Measurements from ENCODE around the gene SRXN1.

The SRXN1 gene

DNA sequence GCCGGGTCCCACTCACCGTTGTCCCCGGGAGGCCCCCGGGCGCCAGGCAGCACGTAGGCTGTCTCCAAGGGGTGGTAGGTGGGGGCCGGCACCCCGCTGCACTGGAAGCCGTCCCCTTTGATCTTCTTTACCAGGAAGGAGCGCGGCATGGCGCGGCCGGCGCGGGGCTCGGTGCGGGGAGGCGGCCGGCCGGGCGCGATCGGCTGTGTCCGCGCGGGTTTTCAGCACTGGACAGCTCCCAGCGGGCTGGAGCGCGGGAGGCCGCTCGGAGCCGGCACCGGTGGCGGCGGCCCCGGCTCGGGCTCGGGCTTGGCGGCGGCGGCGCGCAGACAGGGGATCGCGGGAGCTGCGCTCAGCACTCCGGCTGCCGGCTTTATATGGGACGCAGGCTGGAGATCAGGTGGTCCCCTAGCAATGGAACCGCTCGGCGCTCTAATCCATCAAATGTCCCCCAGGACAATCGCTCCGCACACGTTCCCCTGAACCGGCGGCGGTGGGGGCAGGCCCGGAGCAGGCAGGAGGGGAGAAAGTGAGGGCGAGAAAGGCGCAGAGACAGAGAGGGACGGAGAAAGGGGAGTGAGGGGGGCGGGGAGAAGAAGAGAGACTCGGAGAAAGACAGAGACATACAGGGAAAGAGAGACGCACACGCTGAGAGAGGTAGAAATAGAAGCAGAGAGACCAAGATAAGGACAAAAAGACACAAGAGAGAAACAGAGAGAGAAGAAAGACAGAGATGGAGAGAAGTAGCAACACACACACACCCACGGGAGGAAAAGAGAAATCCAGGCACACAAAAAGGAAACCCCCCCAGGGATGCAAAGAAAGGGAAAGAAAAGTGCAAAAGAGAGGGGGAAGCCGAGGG lies 22.7 kb upstream of the SRXN1 start, which contains the start of gene SCRT2:
TSS of gene SCRT2 (minus strand) at position 350 of the 862 bp plus-strand sequence. CDS start at position 149, 201 bp downstream.
- peak in 45 of 56 donors; percentile 6 to 78 (median 38) for DNase-seq

DNA sequence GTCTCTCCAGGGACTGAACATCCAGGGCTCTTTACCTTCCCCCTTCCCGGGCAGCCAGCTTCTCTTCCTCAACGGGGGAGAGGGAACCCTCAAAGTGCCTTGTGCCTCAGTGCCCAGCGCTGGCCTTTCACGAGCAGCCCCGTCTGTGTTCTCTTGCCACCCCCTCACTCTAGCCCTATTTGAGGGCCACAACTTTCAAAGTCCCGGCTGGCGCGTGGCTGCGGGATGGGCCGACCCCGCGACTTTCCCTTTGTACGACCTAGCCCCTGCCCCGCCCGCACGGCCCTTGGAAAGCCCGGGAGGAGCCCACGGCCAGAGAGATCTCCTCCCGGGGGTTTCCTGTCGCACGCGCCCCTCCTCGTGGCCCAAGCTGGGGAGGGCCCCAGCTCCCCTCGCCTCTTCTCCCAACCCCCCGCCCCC lies 22.0 kb upstream of the SRXN1 start:
- no peak for DNase-seq

DNA sequence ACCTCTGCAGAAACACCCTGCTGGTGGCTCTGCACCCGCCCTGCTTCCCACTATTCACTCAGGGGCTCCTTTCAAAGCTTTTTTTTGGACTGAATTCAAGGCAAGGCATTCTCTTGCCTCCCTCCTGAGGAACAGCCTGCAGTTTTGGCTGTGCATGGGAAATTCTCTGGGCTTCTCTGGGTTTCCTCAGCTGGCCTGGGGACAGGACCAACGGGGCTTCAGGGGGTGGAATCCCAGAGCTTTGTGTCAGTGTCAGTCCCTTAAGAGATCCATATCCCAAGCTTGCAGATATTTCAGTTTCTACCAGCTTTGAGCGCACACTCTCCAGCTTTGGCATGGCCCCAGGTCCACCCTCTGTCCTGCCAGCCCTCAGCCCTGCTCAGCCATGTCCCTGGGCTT lies 20.6 kb upstream of the SRXN1 start:
- DNase-seq, result no peak

DNA sequence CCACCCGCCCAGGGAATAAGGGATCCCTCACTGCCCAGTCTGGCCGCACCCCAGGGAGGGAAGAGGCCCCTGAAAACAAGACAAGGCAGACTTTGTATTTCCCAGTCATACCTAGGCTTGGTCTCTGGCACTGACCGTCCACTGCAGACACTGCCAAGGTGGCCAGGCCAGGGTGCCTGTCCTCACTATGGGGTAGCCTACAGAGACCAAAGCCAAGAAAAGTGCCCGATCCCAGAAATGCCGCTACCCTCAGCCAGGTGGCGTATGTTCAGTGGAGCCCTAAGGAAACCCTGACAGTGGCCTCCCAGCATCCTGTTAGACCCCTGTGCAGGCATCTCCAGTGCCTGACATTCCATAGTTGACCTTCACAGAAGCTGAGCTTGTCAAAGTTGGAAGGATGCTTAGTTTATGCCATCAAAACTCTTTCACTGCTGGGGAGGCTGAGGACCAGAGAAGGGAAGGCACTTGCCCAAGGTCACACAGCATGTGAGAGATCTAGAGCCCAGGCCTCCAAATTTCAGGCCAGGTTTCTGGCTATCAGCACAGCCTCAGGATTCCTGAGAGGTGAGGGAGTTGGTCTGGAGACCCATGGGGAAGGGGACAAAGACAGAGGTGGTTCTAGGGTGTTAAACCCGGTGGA lies 20.1 kb upstream of the SRXN1 start:
- DNase-seq, result no peak

DNA sequence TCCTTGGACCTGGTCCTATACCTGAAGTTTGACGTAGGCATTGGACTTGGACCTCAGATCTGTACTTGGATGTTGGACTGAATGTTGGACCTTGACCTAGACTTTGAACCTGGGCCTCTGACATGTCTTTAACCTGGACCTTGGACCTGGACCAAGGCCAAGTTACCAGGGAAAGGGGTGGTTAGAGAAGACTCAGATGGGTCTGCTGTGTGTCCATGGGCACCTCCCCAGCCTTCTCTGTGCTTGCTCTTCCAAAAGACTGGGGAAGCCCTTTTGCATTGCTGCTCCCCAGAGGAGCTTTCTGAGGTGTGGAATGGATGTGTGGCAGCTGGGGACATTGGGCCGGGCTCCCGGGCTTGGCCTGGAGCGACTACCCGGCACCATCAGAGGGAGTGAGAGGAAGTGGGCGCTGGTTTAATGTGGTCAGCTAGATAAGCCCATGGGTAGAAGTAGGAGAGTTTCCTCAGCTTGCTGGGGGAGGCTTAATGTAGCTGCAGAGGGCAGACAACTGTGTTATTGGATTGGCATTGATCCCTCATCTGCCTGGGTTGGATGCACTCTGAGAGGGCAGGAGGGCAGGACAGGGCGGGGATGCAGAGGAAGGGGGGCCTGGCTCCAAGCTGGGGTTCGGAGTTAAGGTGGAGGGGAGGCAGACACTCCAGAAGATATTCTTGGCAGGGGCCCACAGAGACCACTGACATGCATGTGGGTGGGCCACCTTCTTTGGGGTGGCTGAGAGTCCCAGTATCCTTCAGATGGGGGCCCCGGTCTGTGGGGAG lies 18.4 kb upstream of the SRXN1 start:
- no peak for DNase-seq

DNA sequence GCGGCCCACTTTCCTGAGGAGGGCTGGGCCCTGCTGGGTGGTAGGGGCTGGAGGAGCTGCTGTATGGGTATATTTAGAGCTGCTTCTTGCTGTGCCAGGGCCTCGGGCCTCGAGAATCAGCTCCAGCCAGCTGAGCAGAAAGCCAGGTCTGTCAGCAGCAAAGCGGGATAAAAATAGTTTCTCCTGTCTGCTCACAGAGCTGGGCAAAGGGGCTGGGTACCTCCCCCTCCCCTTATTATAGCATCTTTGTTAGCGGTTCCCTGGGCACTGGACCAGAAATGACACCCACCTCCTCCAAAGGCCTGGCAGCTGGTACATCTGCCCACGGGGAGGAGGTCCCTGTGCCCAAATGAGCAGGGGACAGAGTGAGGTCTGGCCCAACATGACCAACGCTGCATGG lies 16.6 kb upstream of the SRXN1 start:
- no peak for DNase-seq

DNA sequence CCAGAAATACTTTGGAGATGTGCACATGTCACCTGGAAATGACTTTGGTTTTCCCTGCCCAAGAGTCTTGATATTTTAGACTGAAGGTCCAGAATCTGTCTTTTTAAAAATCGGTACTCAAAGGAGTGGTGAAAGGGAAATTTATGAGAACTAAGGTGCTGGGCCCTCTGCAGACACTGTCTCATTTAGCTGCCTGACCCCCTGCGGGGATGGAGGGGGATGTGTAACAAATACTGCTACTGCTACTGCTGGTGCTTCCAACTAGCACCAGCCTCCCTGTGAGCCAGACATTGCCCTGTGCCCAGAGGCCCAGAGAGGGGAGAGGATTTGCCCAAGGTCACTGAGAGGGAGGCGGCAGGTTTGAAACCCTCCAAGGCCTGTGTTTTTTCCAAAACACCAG lies 15.6 kb upstream of the SRXN1 start:
- no peak for DNase-seq

DNA sequence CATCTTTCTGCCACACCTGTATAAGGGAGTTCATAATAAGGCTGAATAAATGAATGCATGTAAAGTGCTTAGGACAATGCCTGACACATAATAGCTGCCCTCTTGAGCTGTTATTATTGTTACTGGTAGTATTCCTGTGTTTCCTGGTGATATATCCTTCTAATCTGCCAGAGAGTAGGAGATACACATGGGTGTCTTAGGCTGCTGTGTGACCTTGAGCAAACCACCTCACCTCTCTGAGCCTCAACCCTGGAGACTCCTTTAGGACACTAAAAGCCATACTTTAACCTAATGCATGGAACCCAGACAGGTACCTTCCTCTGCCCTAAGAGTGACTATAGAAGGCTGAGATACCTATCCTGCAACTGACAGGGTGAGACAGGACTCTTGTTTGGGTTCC lies 15.1 kb upstream of the SRXN1 start:
- no peak for DNase-seq

DNA sequence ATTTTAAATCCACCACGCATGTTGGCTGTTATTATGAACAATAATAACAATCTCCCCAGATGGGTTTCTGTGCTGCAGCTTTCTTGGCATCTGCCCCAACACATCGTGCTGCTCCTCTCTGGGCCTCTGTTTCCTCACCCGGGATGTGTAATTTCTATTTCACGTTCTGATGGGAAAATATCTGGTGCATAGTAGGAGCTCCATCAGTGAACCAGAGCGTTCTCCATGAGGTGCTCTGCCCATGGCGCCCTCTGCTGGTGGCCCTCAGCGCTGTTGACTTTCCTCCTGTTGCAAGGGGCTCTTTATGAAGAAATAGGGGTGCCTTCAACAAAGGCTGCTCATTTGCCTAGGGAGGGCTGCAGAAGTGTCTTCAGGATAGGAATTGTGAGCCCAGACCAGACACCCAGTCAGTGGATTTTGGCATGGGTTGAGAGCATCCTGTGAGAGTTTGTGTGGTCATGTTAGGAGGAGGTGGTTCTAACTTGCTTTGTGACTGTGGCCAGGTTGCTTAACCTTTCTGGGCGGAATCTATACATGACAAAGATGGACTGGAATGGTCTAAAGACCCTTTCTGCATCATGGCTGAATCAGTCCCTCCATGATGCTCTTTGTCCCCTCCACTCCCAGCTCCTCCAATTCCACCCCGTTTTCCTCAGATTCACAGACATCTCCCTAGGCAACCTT lies 14.5 kb upstream of the SRXN1 start:
- peak in 18 of 56 donors; percentile 4 to 62 (median 16) for DNase-seq

DNA sequence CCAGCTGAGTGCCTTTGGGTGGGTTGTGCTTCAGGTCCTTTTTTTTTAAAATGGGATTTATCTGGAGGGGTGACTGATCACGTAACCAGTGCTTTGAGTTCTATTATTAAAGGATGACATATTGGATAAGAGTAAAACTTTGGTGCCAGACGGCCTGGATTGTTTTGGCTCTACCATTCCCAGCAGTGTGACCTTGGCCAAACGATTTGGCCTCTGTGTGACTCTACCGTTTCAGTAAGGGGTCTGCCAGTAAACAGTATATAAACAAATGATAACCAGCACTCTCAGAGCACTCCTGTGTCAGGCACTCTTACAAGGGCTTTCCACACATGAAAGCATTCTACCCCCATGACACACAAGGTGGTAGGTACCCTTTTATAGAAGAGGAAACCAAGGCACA lies 13.9 kb upstream of the SRXN1 start:
- no peak for DNase-seq

DNA sequence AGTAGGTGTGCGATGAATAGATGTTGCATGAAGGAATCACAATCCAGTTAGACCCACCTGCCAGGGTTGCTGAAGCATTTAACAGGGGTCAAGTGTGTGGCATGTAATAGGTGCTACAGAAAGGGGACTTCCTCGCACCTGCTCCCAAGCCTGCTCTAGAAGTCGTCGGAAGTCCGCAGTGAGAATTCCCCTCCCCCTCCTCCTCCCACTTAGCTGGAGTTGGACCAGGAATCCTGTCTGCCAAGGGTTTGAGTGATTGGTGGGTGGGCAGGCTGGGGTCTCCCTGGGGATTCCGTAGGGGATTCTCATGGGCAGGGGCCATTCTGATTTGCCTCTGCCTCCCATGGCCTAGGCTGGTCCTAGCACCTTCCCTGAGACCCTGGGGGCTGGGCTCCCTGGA lies 12.3 kb upstream of the SRXN1 start:
- DNase-seq, result no peak

DNA sequence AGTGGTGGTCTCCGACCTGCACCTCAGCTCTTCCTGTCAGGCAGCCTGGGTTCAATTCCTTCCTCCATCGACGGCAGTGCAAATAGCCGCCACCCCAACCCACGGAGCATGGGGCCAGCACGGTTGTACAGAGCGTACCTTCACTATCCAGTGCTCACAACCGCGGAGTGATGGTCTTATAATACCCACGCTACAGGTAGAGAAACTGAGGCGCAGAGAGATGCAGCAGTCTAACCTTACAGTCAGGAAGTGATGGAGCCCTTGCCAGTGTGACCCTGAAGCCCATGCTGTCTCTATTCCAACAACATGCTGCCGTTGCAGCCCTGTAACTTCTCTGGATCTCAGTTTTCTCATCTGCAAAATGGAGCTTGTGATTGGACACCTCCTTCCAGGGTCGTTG lies 11.6 kb upstream of the SRXN1 start:
- DNase-seq, result no peak

DNA sequence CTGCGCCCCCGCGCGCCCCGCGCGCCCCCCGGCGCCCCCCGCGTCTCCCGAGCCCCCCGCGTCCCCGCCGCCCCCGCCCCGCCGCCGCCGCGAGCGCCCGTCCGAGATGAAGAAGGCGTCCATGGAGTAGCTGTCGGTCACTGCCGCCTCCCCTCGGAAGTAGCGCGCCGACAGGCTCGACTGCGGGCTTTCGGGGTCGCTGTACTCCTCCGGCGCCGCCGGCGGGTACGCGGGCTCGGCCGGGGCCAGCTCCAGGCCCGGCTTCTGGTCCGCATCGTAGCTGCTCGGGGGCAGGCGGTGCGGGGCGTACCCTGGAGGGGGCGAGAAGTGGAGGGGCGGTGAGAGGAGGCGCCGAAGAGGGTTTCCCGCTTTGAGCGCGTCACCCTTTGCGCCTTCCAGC lies 11.2 kb upstream of the SRXN1 start:
- DNase-seq, result no peak

DNA sequence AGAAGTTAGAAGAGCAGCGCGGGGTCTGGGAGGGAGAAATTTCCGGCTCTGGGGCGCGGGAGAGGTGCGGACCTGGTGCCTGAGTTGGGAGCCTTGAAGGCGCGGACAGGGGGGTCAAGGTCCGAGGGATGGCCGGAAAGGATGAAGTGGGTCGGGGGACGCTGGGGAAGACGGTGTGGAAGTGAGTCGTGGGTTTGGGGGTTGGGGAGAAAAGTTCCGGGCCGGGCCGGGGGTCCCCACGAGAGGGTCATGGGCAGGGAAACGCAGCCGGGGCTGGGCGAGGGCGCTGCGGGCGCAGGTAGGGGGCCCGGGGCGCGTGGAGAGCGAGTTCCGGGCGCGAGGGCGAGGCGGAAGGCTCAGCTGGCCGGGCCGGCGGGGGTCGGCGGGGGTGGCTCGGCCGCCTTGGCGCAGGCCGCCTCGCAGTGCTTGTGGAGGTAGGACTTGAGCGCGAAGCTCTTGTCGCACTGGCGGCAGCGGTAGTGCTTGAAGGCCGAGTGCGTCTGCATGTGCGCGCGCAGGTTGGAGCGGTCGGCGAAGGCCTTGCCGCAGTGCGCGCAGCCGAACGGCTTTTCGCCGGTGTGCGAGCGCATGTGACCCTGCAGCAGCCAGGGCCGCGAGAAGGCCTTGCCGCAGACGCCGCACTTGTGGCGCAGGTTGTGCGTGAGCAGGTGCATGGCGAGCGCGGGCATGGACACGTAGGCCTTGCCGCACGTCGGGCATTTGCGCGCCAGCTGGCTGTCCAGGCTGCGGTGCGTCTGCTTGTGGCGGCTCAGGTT lies 10.5 kb upstream of the SRXN1 start:
- no peak for DNase-seq

DNA sequence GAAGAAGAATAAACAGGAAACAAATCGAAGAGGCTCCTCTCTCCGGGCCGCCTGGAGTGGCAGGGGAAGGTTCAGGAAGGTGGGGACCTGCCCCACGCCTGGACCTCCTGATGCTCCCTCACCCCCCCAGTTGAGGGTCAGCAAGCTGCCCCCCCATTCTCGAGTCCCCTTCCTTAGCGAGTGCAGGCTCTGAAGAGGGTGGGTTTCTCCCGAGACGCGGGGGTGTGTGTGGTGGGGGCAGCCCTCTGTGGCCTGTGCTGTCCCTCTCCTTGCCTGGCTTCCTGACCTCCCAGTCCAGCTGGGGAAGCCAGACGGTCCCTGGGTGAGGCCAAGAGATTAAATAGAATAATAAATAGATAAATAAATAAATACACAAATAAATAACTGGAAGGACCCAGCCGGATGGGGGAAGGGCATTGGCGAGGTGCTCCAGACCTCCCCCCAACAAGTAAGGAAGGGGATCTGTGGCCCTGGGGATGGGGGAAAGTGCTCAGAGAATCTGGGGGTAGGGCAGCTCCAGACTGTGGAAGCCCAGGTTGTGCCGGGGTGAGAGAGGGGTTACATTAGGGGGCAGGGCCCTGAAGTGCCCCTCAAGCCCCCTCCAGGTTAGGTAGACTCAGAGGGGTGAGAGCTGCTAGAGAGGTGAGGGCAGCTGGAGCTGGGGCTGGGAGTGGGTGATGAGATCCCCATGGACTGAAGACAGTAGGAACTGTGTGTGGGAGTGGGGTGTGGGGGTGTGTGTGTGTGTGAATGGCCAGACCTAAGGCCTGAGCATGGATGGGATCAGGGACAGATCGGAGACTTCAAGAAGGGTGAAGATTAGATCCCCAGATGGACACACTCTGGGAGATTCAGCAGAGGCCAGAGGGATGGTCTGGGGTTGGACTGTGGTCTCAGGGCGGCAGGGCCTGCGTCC lies 9.5 kb upstream of the SRXN1 start:
- DNase-seq, result no peak

DNA sequence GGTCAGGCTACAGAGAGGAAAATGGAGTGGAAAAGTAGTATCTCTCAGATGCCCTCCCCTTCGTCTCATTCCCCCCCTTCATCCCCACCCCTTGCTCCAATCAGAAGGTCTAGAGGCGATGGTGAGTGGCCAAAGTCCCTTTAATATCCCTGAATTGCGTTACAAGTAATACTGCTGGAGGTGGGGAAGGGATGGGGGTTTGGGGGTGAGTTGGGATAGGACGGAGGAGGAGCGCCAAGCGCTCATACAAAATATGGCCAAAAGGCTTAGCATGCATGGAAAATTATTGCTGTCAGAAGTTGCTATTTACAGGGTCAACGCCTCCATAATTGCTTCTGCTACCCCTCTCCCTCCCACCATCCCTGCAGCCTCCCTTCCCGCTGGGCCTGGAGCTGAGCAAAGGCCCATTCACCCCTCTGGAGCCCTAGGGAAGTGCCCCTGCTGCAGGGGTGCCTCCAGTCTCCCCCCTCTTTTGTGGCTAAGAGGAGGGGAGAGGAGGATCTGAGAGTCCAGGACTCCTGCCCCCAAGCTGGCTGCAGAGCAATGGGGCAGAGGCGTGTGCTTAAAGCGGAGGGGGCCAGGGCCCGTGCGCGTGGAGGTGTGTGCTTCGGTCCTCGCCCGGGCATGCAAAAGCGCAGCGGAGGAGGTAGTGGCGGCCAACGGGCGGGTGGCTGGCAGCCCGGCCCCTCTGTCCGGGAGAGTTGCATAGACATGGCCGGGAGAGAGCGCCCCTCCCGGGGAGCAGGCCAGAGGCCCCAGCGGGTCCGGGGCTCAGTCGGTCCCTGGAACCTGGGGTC lies 8.7 kb upstream of the SRXN1 start:
- DNase-seq, result no peak

DNA sequence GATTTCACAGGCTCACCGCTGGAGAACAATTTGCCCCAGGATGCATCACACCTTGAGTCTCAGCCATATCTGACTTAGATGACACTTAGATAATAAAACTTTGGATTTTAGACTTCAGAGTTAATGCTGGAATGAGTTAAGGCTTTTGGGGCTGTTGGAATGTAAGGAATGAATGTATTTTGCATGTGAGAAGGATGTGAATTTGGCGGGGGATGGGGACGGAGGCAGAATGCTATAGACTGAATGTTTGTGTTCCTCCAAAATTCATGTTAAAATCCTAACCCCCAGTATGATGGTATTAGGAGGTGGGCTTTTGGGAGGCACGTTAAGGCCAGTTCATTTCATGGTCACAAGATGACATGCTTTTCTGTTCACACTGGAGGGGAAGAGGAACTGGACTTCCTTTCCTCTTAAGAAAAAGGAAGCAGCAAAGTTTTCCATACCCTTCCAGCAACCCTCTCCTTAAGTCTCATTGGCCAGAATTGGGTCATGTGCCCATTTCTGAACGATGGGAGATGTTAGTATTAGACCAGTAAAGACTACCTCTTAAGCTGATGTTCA lies 5.8 kb upstream of the SRXN1 start:
- no peak for DNase-seq

DNA sequence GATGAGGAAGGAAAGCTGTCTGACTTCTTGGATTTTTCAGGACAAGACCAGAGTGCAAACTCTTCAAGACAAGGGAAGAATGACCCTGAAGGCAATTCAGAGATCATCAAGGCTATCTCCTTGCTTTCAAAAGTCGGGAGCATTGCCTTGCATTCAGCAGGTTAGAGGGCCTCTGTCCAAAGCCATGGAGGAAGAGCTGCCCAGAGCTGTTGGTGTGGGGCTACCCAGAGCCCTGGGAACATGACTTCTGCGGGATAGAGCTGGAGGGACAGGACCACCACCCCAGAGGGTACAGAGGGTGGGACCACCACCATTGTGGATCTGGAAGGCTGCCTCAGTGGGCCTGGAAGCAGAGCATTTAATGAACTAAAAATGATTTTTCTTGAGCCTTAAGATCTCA lies 5.2 kb upstream of the SRXN1 start:
- no peak for DNase-seq

All from nucleus accumbens (tissue), 56 donors.